GM19397 (cell line): ENCODE results near the gene WDR54.

Source experiments
- ATAC-seq: cut with Tn5 transposase; IDR thresholded peaks from one replicate; pipeline ENCODE4 v1.9.1; 2021; ENCODE audit warnings: mild to moderate bottlenecking, moderate library complexity; ENCODE audit not compliant: unreplicated experiment

WDR54 gene

DNA sequence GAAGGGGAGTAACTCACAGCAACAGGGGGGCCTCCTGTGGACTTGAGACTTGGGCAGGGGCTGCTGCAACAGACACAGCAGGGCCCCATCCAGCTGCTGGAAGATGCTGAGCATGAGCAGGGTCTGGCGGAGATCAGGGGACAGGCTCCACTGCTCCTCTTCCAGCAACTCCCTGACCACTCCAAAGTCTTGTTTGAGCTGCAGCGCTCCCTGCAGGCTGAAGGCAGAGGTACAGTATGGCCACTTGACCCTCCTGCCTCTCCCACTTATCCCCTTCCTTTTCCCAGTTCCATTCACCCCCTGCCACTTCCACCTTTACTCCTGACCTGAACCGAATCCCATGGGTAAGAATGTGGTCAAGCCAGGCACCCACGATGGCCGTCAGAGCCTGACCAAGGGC lies 53.4 kb downstream of the WDR54 start:
- ATAC-seq = no peak
